Brain microvascular endothelial cell (primary cell): ENCODE results near the gene DUXB.

Experiments
- DNase-seq: peaks from one replicate; pipeline ENCODE4 v3.0.0-alpha.2; 2020
- H3K27ac ChIP-seq: fragments of 250-450 bp; sonication (Bioruptor Pico); 2 replicates; pipeline ENCODE4 v1.5.1; 2020; ENCODE audit warnings: mild to moderate bottlenecking, moderate library complexity
- H3K27me3 ChIP-seq: fragments of 250-450 bp; sonication (Bioruptor Pico); replicated peaks from 2 replicates; pipeline ENCODE4 v1.5.1; 2020; ENCODE audit warnings: mild to moderate bottlenecking
- H3K36me3 ChIP-seq: fragments of 250-450 bp; sonication (Bioruptor Pico); replicated peaks from 2 replicates; pipeline ENCODE4 v1.5.1; 2020; ENCODE audit warnings: mild to moderate bottlenecking
- H3K4me3 ChIP-seq: 2 replicates; pipeline ENCODE4 v1.5.1; 2011; ENCODE audit warnings: low read depth, mild to moderate bottlenecking, control low read depth, low read length, moderate library complexity
- in situ Hi-C: cut with HindIII; loops from 2 replicates; pipeline ENCODE4 v1.10.0; 2017; ENCODE audit warnings: low sequenced_read_pairs, low pct_ligation_motif_present
- TF ChIP-seq, protein P1 (sequence below): IDR thresholded peaks from 2 replicates; pipeline ENCODE4 v1.5.1; 2011; ENCODE audit warnings: low read depth, mild to moderate bottlenecking, moderate library complexity, low read length, control low read depth, inconsistent platforms; ENCODE audit errors: missing control alignments

The DUXB gene

DNA sequence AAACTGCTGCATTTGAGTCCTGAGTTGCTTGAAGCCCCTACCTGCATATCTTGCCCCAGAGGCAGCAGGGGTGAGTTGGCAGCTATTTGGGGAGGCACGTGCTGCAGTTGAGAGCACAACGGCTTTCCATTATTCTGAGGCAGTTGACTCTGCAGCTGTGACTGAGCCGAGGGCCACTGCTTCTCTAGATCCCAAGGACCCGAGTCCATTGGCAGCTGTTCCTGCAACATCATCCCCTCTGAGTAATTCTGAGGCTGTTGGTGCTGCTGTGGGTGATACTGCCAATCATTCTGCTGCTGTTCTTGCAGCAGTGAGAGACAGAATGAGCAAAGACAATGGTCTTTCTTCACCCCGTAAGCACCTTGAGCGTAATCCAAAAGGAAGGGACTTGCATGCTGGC lies 40.9 kb downstream of the DUXB start:
- no peak overlapping the region for H3K27ac ChIP-seq
- H3K27me3 ChIP-seq = no peaks in the 10 kb centered on the region
- DNase-seq = no peak
- H3K4me3 ChIP-seq = no peak overlapping the region
- TF ChIP-seq, protein P1, sequence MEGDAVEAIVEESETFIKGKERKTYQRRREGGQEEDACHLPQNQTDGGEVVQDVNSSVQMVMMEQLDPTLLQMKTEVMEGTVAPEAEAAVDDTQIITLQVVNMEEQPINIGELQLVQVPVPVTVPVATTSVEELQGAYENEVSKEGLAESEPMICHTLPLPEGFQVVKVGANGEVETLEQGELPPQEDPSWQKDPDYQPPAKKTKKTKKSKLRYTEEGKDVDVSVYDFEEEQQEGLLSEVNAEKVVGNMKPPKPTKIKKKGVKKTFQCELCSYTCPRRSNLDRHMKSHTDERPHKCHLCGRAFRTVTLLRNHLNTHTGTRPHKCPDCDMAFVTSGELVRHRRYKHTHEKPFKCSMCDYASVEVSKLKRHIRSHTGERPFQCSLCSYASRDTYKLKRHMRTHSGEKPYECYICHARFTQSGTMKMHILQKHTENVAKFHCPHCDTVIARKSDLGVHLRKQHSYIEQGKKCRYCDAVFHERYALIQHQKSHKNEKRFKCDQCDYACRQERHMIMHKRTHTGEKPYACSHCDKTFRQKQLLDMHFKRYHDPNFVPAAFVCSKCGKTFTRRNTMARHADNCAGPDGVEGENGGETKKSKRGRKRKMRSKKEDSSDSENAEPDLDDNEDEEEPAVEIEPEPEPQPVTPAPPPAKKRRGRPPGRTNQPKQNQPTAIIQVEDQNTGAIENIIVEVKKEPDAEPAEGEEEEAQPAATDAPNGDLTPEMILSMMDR = no peak
- peaks cover 29% of the 10 kb centered on the region for H3K36me3 ChIP-seq
- in situ Hi-C loops = no loop called here

DNA sequence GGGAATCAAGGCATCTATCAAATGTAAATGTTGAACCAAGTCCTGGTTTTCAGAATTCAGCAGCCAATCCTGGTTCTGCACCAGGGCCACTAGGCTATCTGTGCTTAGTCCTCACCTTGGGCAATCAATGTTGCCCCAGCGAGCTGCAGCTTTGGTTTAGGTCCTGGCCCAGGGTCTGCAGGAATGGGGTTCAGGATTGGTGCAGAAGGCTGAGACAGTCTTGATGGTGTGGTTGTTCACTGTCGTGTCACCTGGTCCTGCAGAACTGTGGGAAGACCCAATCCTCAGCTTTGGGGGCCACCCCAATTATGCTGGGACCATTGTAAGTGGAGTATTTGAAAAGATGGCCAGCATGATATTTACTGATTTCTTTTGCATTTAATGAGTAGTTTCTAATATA lies 43.1 kb downstream of the DUXB start:
- H3K27ac ChIP-seq = no peak overlapping the region
- TF ChIP-seq, protein P1 = no peak
- DNase-seq = no peak
- H3K27me3 ChIP-seq = no peaks in the 10 kb centered on the region
- H3K4me3 ChIP-seq = no peak overlapping the region
- peaks cover 40% of the 10 kb centered on the region for H3K36me3 ChIP-seq
- in situ Hi-C loops = no loop called here

- H3K36me3 ChIP-seq = peaks cover 40% of the 10 kb centered on the region
- TF ChIP-seq, protein P1 = no peak
- in situ Hi-C loops = no loop called here
- no peak for DNase-seq
- H3K27ac ChIP-seq = no peak overlapping the region
- H3K27me3 ChIP-seq = no peaks in the 10 kb centered on the region
- no peak overlapping the region for H3K4me3 ChIP-seq
Measured at GRCh38 chr16:75653922-75654321, 47.3 kb downstream of the DUXB start.

GRCh38 chr16:75648265-75649076 lies 52.8 kb downstream of the DUXB start:
- H3K27ac ChIP-seq = peak overlapping the region; percentile 84
- TF ChIP-seq, protein P1 = no peak
- H3K4me3 ChIP-seq = peak overlapping the region; percentile 97
- H3K27me3 ChIP-seq = no peaks in the 10 kb centered on the region
- in situ Hi-C loops = no loop called here
- DNase-seq = peak; percentile 78
- peaks cover 6% of the 10 kb centered on the region for H3K36me3 ChIP-seq

DNA sequence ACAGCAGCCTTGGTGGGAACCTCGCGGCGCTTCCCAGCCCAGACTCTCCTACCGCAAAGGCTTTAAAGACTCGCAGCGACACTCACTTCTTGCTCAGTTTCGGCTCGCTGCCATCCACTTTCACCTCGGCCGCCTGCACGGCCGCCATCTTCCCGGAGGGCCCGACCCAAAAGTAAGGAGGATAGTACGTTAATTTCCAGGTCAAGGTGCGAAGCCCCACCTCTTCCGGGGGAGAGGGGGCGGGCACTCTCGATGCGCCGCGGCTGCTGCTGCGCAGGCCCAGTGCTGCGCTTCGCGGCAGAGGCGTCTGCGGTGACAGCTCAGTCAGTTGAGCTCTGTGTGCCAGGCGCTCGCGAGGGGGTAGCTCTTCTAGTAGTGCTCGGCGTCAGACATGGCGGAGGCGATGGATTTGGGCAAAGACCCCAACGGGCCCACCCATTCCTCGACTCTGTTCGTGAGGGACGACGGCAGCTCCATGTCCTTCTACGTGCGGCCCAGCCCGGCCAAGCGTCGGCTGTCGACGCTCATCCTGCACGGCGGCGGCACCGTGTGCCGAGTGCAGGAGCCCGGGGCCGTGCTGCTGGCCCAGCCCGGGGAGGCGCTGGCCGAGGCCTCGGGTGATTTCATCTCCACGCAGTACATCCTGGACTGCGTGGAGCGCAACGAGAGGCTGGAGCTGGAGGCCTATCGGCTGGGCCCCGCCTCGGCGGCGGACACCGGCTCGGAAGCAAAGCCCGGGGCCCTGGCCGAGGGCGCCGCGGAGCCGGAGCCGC lies 53.6 kb downstream of the DUXB start, which contains the start of the genes KARS1 and TERF2IP:
TSS of gene KARS1 (minus strand) at position 174 of the 773 bp plus-strand sequence. CDS start at position 148, 26 bp downstream.
TSS of gene TERF2IP (plus strand) at position 282 of the 773 bp plus-strand sequence. CDS start at position 392, 110 bp downstream.
- in situ Hi-C loops = no loop called here
- peak within 1 kb of the TSS; percentile 84 for H3K27ac ChIP-seq
- TF ChIP-seq, protein P1 = no peak

More for the DNA sequence above, 53.6 kb downstream of the DUXB start, which contains the start of the genes KARS1 and TERF2IP:
- Histone ChIP-seq H3K4me3 (peak within 1 kb of the TSS; percentile 97), H3K27me3 (no peaks in the 10 kb centered on the region), H3K36me3 (peaks cover 6% of the 10 kb centered on the region)
- DNase-seq = peak; percentile 90
